NCI-H1092 treated with DMSO at 0.1 percent for 48 hours (cell line): ENCODE measurements around the gene MYH9.
A peak's percentile ranks its signal among the peaks of the same experiment; 100 is the strongest.
"Not testable (repeated sequence)": the region's sequence is repeated elsewhere in the genome, so short reads cannot be mapped to it uniquely, and the experiment has no call there.

ENCODE experiments used
- DNase-seq: peaks from one replicate; lab custom pipeline; 2025; lab: John Stamatoyannopoulos, UW

MYH9 gene

GRCh38 chr22:36267058-36267457, 120.7 kb downstream of the MYH9 start:
- no peak for DNase-seq

GRCh38 chr22:36263886-36264664, 123.7 kb downstream of the MYH9 start:
- DNase-seq: not testable (repeated sequence)

- DNase-seq: not testable (repeated sequence)
These were observed 124.5 kb downstream of the MYH9 start for GRCh38 chr22:36263216-36263673.

- not testable (repeated sequence) for DNase-seq
These were observed 125.5 kb downstream of the MYH9 start for GRCh38 chr22:36262307-36262706.

GRCh38 chr22:36261675-36262074, 126.1 kb downstream of the MYH9 start:
- not testable (repeated sequence) for DNase-seq

GRCh38 chr22:36259615-36260300, 128.0 kb downstream of the MYH9 start:
- DNase-seq: no peak

GRCh38 chr22:36258701-36259614, 128.8 kb downstream of the MYH9 start:
- no peak for DNase-seq

GRCh38 chr22:36257948-36258670, 129.7 kb downstream of the MYH9 start:
- no peak for DNase-seq

- no peak for DNase-seq
These were observed 130.5 kb downstream of the MYH9 start for GRCh38 chr22:36257308-36257707.

GRCh38 chr22:36256478-36256877, 131.3 kb downstream of the MYH9 start:
- DNase-seq: no peak

GRCh38 chr22:36255572-36255971, 132.2 kb downstream of the MYH9 start:
- DNase-seq: not testable (repeated sequence)

- DNase-seq: peak; percentile 28
These were observed 134.0 kb downstream of the MYH9 start for GRCh38 chr22:36253523-36254490.

- DNase-seq: no peak
These were observed 134.8 kb downstream of the MYH9 start, which contains the start of gene APOL1 for GRCh38 chr22:36252754-36253522. Gene APOL1 (plus strand): TSS chr22:36253133. CDS start chr22:36254956, 1,823 bp downstream.

- DNase-seq: not testable (repeated sequence)
These were observed 135.7 kb downstream of the MYH9 start for GRCh38 chr22:36251979-36252608.

GRCh38 chr22:36250292-36250960, 137.3 kb downstream of the MYH9 start:
- DNase-seq: not testable (repeated sequence)

GRCh38 chr22:36249160-36249559, 138.6 kb downstream of the MYH9 start:
- no peak for DNase-seq

GRCh38 chr22:36247955-36248354, 139.8 kb downstream of the MYH9 start:
- no peak for DNase-seq

- no peak for DNase-seq
These were observed 141.0 kb downstream of the MYH9 start for GRCh38 chr22:36246718-36247117.
